Activated effector memory CD4-positive, alpha-beta T cell treated with Interleukin-2 at 50 U/mL for 16 hours (primary cell): ENCODE measurements around the gene TOP2A.
A peak's percentile ranks its signal among the peaks of the same experiment; 100 is the strongest.
"Not testable (repeated sequence)": the region's sequence is repeated elsewhere in the genome, so short reads cannot be mapped to it uniquely, and the experiment has no call there.

Source experiments
- DNase-seq: peaks from one replicate; pipeline ENCODE4 v3.0.0-alpha.2; 2020

Gene TOP2A

DNA sequence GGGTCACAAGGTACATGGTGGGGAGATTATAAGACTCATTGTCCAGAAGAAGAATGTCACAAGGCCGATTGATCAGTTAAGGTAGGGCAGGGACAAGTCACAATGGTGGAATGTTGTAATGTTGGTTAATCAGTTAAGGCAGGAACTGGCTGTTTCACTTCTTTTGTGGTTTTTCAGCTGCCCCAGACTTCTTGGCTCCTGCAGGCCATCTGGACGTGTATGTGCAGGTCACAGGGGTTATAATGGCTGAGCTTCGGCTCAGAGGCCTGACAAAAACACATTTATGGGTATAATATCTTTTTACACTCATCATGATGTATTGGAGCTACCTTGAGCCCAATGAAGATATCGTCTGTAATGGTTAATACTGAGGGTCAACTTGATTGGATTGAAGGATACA, 45.1 kb downstream of the TOP2A start:
- not testable (repeated sequence) for DNase-seq

DNA sequence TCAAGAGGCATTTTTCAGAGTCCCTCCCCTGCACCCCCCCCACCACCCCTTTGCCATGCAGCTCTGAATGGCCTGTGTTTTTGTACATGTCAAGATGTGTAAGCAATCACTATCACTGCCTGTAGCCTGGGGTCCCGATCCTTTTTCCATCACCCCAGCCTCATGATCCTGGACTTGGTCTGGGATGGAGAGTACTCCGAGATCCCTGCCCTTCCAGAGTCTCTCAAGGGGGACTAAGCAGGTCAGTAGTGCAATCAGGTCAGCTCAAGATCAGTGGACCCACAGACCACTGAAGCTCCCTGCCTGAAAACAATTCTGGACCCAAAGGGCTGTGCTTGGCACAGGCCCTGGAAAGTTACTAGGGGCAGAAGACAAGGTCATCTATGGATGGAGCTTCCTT, 45.7 kb downstream of the TOP2A start:
- DNase-seq, result no peak

- no peak for DNase-seq
These were observed 46.3 kb downstream of the TOP2A start for GRCh38 chr17:40371261-40371929.

DNA sequence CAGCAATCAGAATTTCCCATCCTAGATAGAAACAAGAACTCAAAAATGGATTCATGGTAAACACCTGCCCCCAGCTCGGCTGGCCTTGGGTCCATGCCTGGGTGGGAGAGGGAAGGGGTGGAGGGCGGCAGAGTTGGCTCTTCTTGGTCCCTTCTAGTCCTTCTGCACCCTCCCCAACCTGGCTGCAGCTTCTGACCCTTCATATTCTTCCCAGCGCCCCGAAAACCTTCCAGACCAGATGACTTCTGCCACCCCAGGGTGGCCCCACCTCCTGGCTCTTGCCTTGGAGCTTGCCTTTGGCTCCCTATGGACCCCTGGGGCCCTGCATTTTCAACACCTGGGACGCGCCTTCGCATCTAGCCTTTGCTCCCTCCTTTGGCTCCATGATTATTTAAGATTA, 47.8 kb downstream of the TOP2A start:
- no peak for DNase-seq

GRCh38 chr17:40367728-40368127, 50.0 kb downstream of the TOP2A start:
- DNase-seq, result not testable (repeated sequence)

DNA sequence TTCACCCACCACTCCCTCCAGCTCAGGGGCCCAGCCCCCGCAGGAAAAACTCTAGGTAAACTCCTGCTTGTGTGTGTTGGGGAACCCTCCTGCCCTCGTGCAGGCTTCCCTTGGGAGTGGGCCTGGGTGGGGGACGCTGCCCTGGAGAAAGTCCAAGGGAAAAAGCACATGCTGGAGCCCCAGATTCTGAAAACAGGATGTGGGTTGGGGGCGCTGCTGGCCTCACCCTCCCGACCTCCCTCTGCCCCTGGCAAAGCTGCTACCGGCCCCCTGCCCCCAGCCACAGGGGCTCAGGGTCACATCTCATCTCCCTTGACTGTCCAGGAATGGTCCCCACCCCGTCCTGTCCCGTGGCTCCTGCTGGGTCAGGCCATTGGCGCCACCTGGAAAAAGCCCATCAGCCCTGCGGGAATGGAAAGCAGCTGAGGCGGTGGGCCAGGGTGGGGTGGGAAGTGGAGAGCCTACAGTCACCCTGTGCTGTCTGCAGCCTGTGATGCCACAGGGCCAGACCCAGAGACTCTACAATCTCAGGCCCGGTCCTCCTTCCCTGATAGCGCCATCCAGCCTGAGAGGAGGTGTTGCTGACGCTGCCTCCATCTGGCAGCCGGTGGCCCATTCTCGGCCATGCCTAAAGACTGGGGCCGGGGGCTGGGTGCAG, 50.7 kb downstream of the TOP2A start:
- DNase-seq, result no peak

- no peak for DNase-seq
These were observed 51.4 kb downstream of the TOP2A start for GRCh38 chr17:40366076-40366860.

- no peak for DNase-seq
These were observed 52.8 kb downstream of the TOP2A start for GRCh38 chr17:40364906-40365305.

GRCh38 chr17:40364121-40364861, 53.4 kb downstream of the TOP2A start, which contains the start of gene GJD3:
Gene GJD3 (minus strand): TSS chr17:40364737. CDS start chr17:40363815, 922 bp downstream.
- DNase-seq, result no peak

- no peak for DNase-seq
These were observed 54.4 kb downstream of the TOP2A start for GRCh38 chr17:40363111-40363827.

GRCh38 chr17:40362696-40363110, 55.0 kb downstream of the TOP2A start:
- DNase-seq, result peak; percentile 70

DNA sequence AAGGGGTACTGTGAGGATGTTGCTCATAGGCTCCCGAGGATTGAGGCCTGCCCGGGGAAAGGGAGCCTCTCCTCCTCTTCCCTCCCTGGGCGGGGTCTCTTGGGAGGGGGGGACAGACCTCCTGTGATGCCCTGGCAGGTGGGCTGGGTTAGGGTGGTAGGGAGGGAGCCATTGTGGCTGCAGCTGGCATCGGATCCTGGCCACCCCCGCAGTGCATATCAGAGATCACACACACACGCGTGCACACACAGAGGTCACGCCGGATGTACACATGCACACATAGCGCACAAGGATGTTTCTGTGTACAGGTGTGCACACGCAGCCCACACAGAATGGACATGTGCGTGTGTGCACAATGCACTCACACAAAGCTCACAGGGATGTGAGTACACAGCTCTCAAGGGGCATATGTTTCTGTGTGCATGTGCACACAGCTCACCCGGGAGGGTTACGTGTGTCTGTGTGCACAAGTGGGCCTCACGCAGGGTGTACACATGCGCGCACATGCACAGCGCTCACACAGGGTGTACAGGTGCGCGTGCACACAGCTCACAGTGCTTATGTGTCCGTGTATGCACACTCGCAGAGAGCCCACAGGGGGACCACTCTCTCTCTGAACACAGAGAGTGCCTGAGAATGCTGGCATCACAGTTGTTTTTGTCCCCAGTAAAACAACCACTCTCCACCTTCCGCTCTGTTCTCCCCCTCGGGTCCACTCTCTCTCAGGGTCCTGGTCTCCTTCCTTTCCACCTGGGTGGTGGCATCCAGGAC, 55.6 kb downstream of the TOP2A start:
- no peak for DNase-seq

GRCh38 chr17:40361063-40361924, 56.4 kb downstream of the TOP2A start:
- no peak for DNase-seq

DNA sequence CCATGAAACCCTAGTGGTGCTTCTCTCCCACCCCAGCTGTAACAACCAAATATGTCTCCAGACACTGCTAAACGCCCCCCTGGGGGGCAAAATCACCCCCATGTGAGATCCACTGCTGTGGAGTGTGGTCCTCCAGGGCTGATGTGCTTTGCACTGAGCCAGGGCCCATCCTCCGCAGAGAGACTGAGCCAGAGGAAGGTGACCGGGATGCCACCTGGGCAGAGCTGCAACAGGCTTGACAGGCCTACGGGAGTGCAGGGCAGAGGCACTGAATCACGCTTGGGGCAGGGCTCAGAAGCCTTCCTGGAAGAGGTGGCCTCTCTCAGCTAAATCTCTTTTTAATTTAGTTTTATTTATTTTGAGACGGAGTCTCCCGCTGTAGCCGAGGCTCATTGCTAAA, 57.6 kb downstream of the TOP2A start:
- DNase-seq, result no peak

- DNase-seq, result peak; percentile 80
These were observed 59.2 kb downstream of the TOP2A start for GRCh38 chr17:40358323-40359038.

GRCh38 chr17:40356990-40357881, 60.5 kb downstream of the TOP2A start:
- no peak for DNase-seq

DNA sequence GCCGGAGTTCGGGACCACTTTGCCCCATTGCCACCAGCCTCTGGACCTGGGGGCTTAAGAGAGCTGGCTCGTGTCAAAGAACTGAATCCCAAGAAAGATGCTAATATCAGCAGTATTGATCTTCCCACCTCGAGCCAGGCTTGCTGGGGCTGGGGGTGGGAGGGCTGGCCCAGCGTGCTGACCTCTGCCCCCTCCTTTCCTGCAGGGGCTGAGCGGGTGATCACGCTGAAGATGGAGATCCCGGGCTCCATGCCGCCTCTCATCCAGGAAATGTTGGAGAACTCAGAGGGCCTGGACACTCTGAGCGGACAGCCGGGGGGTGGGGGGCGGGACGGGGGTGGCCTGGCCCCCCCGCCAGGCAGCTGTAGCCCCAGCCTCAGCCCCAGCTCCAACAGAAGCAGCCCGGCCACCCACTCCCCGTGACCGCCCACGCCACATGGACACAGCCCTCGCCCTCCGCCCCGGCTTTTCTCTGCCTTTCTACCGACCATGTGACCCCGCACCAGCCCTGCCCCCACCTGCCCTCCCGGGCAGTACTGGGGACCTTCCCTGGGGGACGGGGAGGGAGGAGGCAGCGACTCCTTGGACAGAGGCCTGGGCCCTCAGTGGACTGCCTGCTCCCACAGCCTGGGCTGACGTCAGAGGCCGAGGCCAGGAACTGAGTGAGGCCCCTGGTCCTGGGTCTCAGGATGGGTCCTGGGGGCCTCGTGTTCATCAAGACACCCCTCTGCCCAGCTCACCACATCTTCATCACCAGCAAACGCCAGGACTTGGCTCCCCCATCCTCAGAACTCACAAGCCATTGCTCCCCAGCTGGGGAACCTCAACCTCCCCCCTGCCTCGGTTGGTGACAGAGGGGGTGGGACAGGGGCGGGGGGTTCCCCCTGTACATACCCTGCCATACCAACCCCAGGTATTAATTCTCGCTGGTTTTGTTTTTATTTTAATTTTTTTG, 61.6 kb downstream of the TOP2A start:
- DNase-seq, result no peak
